Measurements from ENCODE around the gene DOCK7.
A peak's percentile ranks its signal among the peaks of the same experiment; 100 is the strongest.
"Not testable (repeated sequence)": the region's sequence is repeated elsewhere in the genome, so short reads cannot be mapped to it uniquely, and the experiment has no call there.

DOCK7 gene

GRCh38 chr1:62689524-62689923 lies 1.3 kb upstream of the DOCK7 start:
- no peak for DNase-seq

DNA sequence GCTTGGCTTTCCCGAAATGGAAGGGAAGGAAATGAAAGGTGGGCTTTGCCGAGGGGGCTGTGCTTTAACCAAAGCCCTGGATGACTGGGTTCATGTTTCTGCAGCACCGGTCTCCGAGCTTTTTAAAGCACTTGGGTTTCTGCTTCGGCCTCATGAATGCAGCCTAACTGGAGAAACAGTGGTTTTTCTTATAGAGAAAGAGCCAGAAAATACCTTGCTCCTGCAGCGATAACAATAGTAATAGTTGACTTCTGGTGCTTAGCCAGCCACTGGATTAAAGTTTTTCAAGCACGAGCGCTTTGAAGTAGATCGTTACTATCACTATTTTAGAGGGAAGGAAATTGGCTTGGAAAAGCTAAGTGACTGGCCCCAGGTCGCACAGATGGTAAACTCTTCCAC lies 500 bp upstream of the DOCK7 start:
- DNase-seq = no peak

DNA sequence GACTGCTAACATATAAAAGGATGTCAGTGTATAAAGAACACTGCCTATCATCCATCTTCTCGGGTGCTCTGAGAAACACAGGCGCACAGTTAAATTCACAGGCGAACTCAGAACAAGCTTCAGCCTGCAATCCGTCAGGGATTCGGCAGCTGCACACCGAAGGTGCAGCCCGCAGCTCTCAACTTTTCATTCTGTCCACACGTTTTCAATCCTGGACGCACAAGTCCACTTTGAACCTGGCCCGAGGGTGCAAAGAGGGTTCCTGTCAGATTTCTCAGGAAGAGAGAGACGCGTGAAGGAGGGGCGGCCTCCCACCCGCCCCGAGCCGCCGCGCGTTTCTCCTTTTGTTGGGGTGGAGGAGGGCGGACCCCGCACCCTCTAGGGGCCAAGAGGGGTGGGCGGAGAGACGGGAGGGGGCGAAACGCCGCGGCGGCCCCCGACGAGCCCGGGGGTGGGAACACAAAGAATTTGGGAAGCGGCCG lies 724 bp downstream of the DOCK7 start:
- DNase-seq = peak; percentile 84

DNA sequence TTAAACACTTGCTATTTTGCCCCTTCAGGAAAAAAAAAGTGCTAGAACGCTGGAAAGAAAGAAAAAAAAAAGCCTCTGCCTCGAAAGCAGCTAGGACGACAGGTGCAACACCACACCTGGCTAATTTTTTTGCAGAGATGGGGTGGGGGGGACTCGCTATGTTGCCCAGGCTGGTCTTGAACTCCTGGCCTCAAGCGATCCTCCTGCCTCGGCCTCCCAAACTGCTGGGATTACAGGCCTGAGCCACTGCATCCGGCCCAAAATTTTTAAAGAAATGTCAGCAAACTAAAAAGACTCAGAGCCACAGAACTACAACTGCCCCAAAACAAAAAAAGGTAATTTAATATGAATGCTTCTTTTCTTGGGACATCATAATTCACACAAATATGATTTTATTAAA lies 1.4 kb downstream of the DOCK7 start:
- DNase-seq = no peak

GRCh38 chr1:62685431-62685859 lies 2.7 kb downstream of the DOCK7 start:
- no peak for DNase-seq

DNA sequence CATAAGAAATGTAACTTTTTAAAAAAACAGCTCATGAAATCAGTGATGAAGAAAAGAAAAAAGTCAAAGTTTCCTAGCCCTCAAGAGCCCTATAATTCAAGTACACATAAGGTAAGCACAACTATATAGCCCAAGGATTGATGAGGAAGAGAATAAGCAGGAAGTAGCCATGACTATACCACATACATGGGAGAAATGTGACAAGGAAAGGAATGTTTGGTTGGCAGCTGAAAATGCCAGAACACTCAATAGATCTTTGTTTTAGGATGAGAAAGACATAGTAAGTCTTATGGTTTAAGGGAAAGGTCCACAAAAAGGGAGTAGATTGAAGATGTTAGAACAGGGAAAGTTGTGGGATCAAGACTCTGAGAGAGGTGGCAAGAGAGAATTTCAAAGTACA lies 5.7 kb downstream of the DOCK7 start:
- no peak for DNase-seq

DNA sequence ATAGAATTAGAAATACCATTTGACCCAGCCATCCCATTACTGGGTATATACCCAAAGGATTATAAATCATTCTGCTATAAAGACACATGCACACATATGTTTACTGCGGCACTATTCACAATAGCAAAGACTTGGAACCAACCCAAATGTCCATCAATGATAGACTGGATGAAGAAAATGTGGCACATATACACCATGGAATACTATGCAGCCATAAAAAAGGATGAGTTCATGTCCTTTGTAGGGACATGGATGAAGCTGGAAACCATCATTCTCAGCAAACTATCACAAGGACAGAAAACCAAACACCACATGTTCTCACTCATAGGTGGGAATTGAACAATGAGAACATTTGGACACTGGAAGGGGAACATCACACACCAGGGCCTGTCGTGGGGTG lies 7.2 kb downstream of the DOCK7 start:
- not testable (repeated sequence) for DNase-seq

- not testable (repeated sequence) for DNase-seq
Measured at GRCh38 chr1:62677822-62678221, 10.4 kb downstream of the DOCK7 start.

DNA sequence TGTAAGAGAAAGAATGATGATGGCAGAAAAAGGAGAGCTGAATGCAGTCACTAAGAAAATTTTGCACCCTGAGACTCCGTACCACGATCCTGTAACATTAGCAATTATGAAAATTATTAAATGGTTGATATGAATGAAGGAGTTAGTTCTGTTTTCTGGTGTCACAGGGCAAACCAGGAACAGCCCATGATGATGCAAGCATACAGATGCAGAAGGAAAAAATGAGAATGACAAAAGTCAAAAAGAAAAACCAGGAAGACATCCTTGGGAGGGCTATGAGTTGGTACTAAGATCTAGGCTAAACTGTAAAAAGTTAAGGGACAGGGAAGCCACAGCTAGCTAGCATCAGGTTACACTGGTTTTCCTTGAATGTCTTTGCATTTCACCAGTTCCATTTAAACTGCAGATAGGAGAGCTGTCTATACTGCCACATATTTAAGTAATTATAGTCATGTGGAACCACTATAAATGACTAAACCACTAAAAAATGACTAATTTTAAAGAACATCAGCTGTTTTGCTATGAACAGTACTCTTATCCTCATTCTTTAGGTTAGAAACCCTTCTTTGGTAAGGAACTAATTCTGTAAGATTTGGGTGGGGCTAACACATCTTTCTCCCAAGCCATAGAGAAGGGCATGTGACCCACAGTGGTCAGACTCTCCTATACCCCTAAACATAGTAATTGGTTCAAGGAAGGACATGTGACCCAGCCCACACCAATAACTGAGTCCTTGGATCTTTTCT lies 11.4 kb downstream of the DOCK7 start:
- DNase-seq = no peak

DNA sequence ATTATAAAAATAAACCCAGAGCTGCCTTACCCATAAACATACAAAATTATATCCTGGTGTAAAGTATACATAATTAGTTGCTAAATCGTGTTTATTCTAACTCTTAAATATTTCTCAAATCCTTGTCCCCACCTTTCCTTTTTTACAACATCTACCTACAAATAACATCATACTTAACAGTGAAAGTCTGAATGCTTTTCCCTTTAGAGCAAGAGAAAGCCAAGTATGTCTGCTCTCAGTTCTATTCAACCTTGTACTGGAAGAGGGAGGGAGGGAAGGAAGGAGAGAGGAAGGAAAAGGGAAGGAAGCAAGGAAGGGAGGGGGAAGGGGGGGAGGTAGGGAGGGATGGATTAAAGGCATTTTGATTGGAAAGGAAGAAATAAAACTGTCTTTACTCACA lies 14.6 kb downstream of the DOCK7 start:
- DNase-seq = no peak

- DNase-seq = no peak
Measured at GRCh38 chr1:62672029-62672428, 16.2 kb downstream of the DOCK7 start.

GRCh38 chr1:62654744-62655143 lies 33.4 kb downstream of the DOCK7 start:
- DNase-seq = no peak

DNA sequence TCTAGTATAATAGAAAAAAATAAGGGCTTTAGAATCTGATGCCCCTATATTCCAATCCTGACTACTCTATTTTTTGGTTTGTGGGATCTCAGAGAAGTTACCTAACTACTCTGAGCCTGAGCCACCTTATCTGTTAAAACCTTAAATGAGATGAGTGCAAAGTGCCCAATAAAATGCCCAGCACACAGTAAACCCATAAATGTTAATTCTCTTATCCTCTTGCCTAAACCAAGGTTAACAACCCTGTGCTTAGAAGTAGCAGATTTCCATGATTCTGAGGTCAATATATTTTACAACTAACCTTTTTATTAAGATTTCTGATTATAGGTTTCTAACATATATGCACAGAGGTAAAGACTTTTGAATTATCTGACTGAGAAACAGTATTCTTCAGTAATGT lies 35.8 kb downstream of the DOCK7 start:
- DNase-seq = no peak

DNA sequence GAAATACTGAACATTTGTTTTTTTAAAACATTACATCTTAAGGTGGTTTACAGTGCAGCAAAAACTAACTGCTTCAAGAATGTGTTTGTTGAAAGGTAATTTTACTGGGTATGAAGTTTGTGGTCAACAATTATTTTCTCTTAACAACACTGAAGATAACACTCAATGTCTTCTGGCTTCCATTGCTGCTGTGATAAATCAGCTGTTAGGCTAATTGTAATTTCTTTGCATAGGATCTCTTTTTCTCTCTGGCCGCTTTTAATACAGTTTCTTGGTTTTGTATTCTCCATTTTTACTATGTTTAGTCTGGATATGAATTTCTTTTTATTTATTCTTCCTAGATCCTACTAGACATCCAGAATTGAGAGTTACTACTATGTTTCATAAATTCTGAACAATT lies 44.9 kb downstream of the DOCK7 start:
- no peak for DNase-seq

DNA sequence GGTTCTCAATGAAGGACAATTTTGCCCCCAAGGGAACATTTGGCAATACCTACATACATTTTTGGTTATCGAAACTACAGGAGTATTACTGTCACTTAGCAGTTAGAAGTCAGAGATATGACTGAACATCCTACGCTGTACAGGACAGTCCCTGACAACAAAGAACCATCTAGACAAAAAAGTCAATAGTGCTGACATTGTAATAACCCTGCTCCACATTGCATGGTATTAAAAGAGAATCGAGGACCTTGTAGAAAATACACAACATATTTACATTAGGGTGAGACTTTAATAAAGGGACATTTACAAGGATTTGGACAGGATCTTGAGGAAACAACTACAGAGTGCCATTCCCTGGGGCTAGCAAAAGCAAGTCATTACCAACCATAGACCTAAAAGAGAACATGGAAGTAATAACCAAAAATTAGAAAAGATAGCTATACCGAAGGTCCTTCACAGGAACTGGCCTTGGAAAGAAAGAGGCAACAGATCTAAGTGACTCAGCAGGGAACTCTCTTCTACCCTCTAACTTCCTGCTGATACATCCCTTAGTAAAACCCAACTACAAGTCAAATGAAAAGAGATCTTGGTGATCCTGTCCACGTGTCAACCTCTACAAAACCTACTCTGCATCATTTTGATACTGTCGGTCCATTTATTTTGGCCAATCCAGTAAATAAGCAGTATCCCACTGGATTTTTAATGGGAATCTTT lies 50.6 kb downstream of the DOCK7 start:
- no peak for DNase-seq

DNA sequence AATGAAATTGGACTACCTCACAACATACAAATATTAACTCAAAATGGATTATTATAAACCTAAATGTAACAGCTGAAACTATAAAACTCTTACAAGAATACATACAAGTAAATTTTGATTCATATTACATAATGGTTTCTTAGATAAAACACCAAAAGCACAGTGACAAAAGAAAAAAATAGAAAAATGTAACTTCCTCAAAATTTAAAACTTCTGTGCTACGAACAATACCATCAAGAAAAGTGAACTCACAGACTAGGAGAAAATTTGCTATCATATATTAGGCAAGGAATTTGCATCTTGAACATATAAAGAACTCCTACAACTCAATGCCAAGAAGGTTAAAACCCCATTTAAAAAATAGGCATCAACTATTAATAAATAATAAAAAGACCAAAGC lies 59.7 kb downstream of the DOCK7 start:
- no peak for DNase-seq

DNA sequence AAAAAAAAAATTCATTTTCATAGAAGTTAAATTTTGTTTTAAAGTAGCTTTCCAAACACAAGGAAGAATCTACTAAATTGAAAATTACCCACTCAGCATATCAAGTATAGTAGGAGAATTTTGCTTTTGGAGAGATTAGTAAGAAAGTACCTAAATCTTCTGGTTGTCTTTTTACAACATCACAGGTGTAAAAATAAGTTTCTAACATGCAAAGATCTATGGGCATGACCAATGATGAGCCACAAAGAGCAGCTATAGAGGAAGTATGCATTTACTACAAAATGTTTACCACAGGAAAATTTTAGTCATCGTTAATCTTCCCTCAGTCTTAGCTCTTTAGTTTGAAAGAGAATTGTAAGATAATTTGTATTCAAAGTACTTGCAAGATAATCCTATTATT lies 62.8 kb downstream of the DOCK7 start:
- DNase-seq = no peak

DNA sequence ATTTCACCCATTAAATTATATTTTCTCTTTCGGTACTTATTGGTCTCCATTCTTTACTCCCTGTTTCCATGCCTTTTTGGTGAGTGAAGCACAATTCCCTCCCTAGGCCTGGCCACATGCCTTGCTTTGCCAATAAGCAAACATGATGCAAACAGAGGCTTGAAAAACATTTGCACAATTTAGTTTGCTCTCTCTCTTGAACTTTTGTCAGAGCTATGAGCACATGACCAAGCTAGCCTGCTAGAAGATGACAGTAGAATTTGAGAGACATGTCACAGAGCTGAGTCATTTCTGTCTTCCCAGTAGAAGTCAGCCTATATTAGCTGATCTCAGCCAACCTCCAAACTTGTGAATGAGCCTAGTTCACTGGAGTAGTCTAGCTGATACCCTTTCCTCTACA lies 66.3 kb downstream of the DOCK7 start:
- no peak for DNase-seq

GRCh38 chr1:62613890-62614289 lies 74.3 kb downstream of the DOCK7 start:
- DNase-seq = no peak

DNA sequence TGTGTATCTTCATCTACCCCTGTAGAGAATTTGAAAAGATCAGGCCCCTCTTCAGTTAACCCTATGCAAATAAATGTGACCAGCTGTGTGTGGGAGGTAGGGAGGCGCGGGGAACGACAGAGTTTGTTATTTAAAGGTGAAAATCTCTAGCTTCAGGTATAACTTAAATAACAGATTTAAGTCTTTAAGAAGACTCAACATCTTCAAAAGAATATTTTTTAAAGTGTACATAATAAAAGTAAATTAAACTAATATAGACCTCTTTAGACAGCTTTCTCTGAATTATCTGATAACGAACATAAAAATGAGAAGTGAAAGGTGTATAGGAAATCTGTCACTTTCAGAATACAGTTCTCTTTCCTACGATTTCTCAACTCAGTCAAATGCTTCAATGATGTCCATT lies 74.9 kb downstream of the DOCK7 start:
- DNase-seq = no peak

DNA sequence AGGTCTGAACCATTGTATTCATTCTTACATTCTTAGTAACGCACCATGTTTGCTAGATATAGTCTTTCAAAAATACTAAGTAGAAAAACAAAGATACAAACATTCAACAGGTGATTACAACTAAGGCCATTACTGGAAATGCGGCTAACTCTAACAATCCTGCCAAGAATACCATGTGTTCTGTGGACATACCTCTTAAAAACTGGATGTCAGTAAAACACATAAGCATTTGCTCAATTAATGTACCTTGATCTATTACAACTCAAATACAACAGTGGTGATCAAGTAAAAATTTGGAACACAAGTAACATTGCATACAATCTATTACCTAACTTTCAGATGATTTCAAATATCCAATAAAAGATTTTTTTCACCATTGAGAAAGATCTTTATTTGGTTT lies 75.4 kb downstream of the DOCK7 start:
- DNase-seq = no peak

DNA sequence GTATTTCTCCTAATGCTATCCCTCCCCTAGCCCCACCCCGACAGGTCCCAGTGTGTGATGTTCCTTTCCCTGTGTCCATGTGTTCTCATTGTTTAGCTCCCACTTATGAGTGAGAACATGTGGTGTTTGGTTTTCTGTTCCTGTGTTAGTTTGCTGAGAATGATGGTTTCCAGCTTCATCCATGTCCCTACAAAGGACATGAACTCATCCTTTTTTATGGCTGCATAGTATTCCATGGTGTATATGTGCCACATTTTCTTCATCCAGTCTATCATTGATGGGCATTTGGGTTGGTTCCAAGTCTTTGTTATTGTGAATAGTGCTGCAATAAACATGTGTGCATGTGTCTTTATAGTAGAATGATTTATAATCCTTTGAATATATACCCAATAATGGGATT lies 77.6 kb downstream of the DOCK7 start:
- DNase-seq = not testable (repeated sequence)

- no peak for DNase-seq
Measured at GRCh38 chr1:62608905-62609304, 79.3 kb downstream of the DOCK7 start.

DNA sequence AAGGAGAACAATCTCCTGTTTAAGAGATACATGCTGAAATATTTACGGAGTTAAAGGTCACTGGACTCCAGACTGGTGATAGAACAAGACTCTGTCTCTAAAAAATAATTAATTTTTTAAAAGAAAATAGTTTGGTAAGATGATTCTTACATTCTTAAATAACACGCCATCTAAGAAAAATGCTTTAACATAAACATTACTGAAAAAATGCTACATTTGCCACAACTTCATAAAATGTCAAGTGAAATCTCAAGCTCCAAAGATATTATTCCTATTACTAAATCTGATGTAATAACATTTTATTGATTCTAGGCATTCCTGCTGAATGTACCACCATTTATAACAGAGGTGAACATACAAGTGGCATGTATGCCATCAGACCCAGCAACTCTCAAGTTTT lies 86.7 kb downstream of the DOCK7 start:
- no peak for DNase-seq

DNA sequence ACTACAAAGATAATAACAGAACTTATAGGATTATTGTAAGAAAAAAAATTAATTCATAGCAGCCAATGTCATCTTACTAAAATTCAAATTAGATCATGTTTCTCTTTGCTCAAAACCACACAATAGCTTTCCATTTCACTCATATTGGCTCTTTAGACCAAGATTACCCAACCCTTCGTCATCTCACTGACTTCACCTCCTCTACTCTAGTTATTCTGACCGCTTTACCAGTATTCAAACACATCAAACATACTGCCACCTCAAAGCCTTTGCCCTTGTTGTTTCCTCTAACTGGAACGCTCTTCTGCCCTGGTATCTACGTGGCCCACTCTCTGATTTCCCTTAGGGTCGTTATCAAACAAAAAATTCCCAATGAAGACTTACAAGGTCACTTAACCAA lies 89.1 kb downstream of the DOCK7 start:
- DNase-seq = no peak

Data from retina (tissue), 1 donor.